PC-9 (cell line): ENCODE results near the gene PGBD4. TPM values are rescaled to one million over a fixed set of nuclear protein-coding genes. Genes with fewer than 3 reads are reported as not detected.

Experiments used
- BruUV-seq: library from RNA; stranded (reverse); fragments of 400-500 nt; replicated peaks from 2 replicates; lab custom pipeline; 2021; lab: Mats Ljungman, UMichigan
- CTCF ChIA-PET: fragments of 300-600 bp; sonication (Branson Sonifier 250); formaldehyde crosslinking; loops from one replicate; lab custom pipeline; 2022; ENCODE audit warnings: antibody characterized with exemption; lab: Charles Lee
- POLR2A ChIA-PET: fragments of 300-600 bp; sonication (Branson Sonifier 250); formaldehyde crosslinking; loops from one replicate; lab custom pipeline; 2022; ENCODE audit warnings: antibody characterized with exemption; ENCODE audit not compliant: unreplicated experiment; lab: Charles Lee
- DNase-seq, 2 experiments: peaks; one replicate each; pipeline versions ENCODE4 v3.0.0 to v3.0.0-alpha.2; 2015 to 2022; ENCODE audit warnings: mixed read lengths in 1 of 2
- H2AFZ ChIP-seq: fragments of 200-600 bp; sonication (generic); 2 replicates; pipeline ENCODE4 v1.8.1; 2017; ENCODE audit warnings: antibody characterized with exemption
- H3F3A ChIP-seq: fragments of 200-600 bp; sonication (generic); 2 replicates; pipeline ENCODE4 v1.8.1; 2017; ENCODE audit warnings: antibody characterized with exemption, mild to moderate bottlenecking, low read depth; ENCODE audit not compliant: insufficient read depth
- H3K27ac ChIP-seq: fragments of 200-600 bp; sonication (generic); 2 replicates; pipeline ENCODE4 v1.6.1; 2016; ENCODE audit warnings: mixed run types
- H3K27me3 ChIP-seq: fragments of 200-600 bp; sonication (generic); 2 replicates; pipeline ENCODE4 v1.6.1; 2016; ENCODE audit warnings: low read depth, mixed run types; ENCODE audit not compliant: insufficient read depth
- H3K36me3 ChIP-seq: fragments of 200-600 bp; sonication (generic); 2 replicates; pipeline ENCODE4 v1.6.1; 2016; ENCODE audit warnings: low read depth, mixed run types
- H3K4me1 ChIP-seq: fragments of 200-600 bp; sonication (generic); replicated peaks from 2 replicates; pipeline ENCODE4 v1.6.1; 2016; ENCODE audit warnings: mixed run types; ENCODE audit not compliant: insufficient read depth
- H3K4me2 ChIP-seq: fragments of 200-600 bp; sonication (generic); 2 replicates; pipeline ENCODE4 v1.6.1; 2017; ENCODE audit warnings: mixed run types
- H3K4me3 ChIP-seq: fragments of 200-600 bp; sonication (generic); 2 replicates; pipeline ENCODE4 v1.6.1; 2016; ENCODE audit warnings: mixed run types
- H3K79me2 ChIP-seq: fragments of 200-600 bp; sonication (generic); 2 replicates; pipeline ENCODE4 v1.6.1; 2017; ENCODE audit warnings: low read depth, mixed run types
- H3K9me2 ChIP-seq: fragments of 200-600 bp; sonication (generic); 2 replicates; pipeline ENCODE4 v1.8.1; 2017; ENCODE audit warnings: mild to moderate bottlenecking; ENCODE audit not compliant: insufficient read depth
- H3K9me3 ChIP-seq: fragments of 200-600 bp; sonication (generic); 2 replicates; pipeline ENCODE4 v1.8.1; 2016; ENCODE audit warnings: low read depth; ENCODE audit not compliant: insufficient read depth
- H4K20me1 ChIP-seq: fragments of 200-600 bp; sonication (generic); 2 replicates; pipeline ENCODE4 v1.8.1; 2017; ENCODE audit not compliant: insufficient read depth
- EZH2 ChIP-seq: fragments of 200-600 bp; sonication (generic); IDR thresholded peaks from 2 replicates; pipeline ENCODE4 v1.8.0; 2017; ENCODE audit warnings: antibody characterized with exemption, low read depth
- intact Hi-C: fragments of 100-400 bp; cut with micrococcal nuclease; formaldehyde crosslinking; loops from one replicate; pipeline ENCODE4 v1.10.0; 2022; ENCODE audit not compliant: unreplicated experiment
- total RNA-seq: library from RNA; stranded (reverse); gene quantifications from 2 replicates; pipeline ENCODE4 v1.2.3, GENCODE V29; 2021
- TF ChIP-seq, protein P1 (sequence below): fragments of 200-600 bp; sonication (generic); conservative IDR thresholded peaks from 2 replicates; pipeline ENCODE4 v1.6.1; 2017; ENCODE audit warnings: mixed run types, antibody characterized with exemption, mild to moderate bottlenecking, moderate library complexity

PGBD4 gene
- total RNA-seq, 1 experiment from 2014 or later = 2.0 TPM

DNA sequence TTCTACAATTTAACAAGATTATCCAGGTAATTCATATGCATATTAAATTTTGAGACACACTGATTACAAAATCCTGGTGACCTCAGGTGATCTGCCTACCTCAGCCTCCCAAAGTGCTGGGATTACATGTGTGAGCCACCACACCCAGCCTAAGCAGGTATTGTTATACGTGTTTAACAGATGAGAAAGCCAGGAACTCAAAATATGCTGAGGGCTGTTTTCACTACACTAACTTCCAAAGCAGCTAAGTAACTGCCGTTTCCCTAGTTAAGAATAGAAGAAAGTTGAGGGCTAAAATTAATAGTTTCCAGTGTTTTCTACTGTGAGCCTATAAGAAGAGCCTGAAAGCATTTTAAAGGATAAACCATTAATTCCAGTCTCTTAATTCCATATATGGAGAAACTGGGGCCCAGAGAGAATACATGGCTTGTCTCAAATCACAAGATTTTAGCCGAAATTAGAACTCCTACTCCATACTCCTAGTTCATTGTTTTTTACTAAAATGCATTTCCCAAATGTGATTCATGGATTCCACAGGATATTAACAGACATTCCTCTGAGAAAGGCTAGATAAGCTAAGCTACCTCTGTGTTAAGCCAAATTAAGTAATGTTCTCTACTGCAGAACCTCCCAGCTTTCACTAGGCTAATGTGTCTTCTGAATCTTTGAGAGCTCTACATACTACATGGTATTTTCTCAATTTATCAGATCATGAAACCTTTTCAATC is 45.9 kb upstream of the PGBD4 start:
- intact Hi-C loops = no loop called here
- no peak for DNase-seq
- H3K79me2 ChIP-seq = no peaks in the 10 kb centered on the region
- H3K4me2 ChIP-seq = no peak overlapping the region
- TF ChIP-seq EZH2 = no peak
- TF ChIP-seq, protein P1, sequence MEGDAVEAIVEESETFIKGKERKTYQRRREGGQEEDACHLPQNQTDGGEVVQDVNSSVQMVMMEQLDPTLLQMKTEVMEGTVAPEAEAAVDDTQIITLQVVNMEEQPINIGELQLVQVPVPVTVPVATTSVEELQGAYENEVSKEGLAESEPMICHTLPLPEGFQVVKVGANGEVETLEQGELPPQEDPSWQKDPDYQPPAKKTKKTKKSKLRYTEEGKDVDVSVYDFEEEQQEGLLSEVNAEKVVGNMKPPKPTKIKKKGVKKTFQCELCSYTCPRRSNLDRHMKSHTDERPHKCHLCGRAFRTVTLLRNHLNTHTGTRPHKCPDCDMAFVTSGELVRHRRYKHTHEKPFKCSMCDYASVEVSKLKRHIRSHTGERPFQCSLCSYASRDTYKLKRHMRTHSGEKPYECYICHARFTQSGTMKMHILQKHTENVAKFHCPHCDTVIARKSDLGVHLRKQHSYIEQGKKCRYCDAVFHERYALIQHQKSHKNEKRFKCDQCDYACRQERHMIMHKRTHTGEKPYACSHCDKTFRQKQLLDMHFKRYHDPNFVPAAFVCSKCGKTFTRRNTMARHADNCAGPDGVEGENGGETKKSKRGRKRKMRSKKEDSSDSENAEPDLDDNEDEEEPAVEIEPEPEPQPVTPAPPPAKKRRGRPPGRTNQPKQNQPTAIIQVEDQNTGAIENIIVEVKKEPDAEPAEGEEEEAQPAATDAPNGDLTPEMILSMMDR = no peak
- BruUV-seq = no TSS peak
- H3K36me3 ChIP-seq = no peaks in the 10 kb centered on the region
- no peak overlapping the region for H3K4me3 ChIP-seq
- H4K20me1 ChIP-seq = no peaks in the 10 kb centered on the region
- H3K27ac ChIP-seq = no peak overlapping the region
- H3F3A ChIP-seq = no peaks in the 10 kb centered on the region
- H2AFZ ChIP-seq = no peak overlapping the region
- no peaks in the 10 kb centered on the region for H3K27me3 ChIP-seq
- H3K9me3 ChIP-seq = no peaks in the 10 kb centered on the region
- CTCF ChIA-PET = interaction anchor here (0.7 kb wide), 1 partner anchor 18 kb away, joined by 3 read pairs; no protein-coding TSS in a partner anchor
- no peaks in the 10 kb centered on the region for H3K4me1 ChIP-seq
- no peaks in the 10 kb centered on the region for H3K9me2 ChIP-seq
- POLR2A ChIA-PET = no interaction called here

DNA sequence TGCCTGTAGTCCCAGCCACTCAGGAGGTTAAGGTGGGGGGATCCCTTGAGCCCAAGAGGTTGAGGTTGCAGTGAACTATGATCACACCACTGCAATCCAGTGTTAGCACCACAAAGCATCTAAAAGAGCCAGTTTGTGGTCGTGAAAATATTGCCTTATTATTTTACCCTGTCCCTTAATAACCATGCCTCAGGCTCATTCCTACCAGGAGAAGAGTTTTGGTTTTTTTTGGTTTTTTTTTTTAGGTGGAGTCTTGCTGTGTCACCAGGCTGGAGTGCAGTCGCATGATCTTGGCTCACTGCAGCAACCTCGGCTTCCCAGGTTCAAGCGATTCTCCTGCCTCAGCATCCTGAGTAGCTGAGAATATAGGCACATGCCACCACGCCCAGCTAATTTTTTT is 45.0 kb upstream of the PGBD4 start:
- H3K79me2 ChIP-seq = no peaks in the 10 kb centered on the region
- H3K36me3 ChIP-seq = no peaks in the 10 kb centered on the region
- H3K9me3 ChIP-seq = no peaks in the 10 kb centered on the region
- intact Hi-C loops = no loop called here
- no peak for DNase-seq
- TF ChIP-seq, protein P1 = no peak
- no peak for TF ChIP-seq EZH2
- no peaks in the 10 kb centered on the region for H3K9me2 ChIP-seq
- H3K4me2 ChIP-seq = no peak overlapping the region
- ChIA-PET POLR2A (no interaction called here), CTCF (no interaction called here)
- no peaks in the 10 kb centered on the region for H3K27me3 ChIP-seq
- no peaks in the 10 kb centered on the region for H4K20me1 ChIP-seq
- no peaks in the 10 kb centered on the region for H3F3A ChIP-seq
- H2AFZ ChIP-seq = no peak overlapping the region
- H3K4me3 ChIP-seq = no peak overlapping the region
- no peak overlapping the region for H3K27ac ChIP-seq
- H3K4me1 ChIP-seq = no peaks in the 10 kb centered on the region
- no TSS peak for BruUV-seq

- H2AFZ ChIP-seq = no peak overlapping the region
- no peak overlapping the region for H3K27ac ChIP-seq
- no peaks in the 10 kb centered on the region for H3K4me1 ChIP-seq
- no peaks in the 10 kb centered on the region for H4K20me1 ChIP-seq
- no peaks in the 10 kb centered on the region for H3K9me2 ChIP-seq
- ChIA-PET POLR2A (no interaction called here), CTCF (interaction anchor here (0.6 kb wide), 1 partner anchor 151 kb away, joined by 4 read pairs; the partner anchor contains the start of gene KATNBL1)
- intact Hi-C loops = no loop called here
- no peak overlapping the region for H3K4me3 ChIP-seq
- no peaks in the 10 kb centered on the region for H3K27me3 ChIP-seq
- H3K4me2 ChIP-seq = no peak overlapping the region
- no peaks in the 10 kb centered on the region for H3F3A ChIP-seq
- DNase-seq = no peak
- no peaks in the 10 kb centered on the region for H3K79me2 ChIP-seq
- BruUV-seq = no TSS peak
- TF ChIP-seq EZH2 = no peak
- TF ChIP-seq, protein P1 = no peak
- H3K36me3 ChIP-seq = no peaks in the 10 kb centered on the region
- no peaks in the 10 kb centered on the region for H3K9me3 ChIP-seq
Measured at GRCh38 chr15:34059476-34059875, 42.4 kb upstream of the PGBD4 start.
